Thoracic aorta (tissue), 2 donors: ENCODE data around the gene KRTAP10-3. TPM values are rescaled to one million over a fixed set of nuclear protein-coding genes. Genes with fewer than 3 reads are reported as not detected.

Experiments used
- ATAC-seq: fragments of 150-250 bp; one replicate; pipeline ENCODE4 v1.8.0; 2017; ENCODE audit warnings: low read depth; ENCODE audit not compliant: insufficient number of reproducible peaks, low FRiP score
- DNase-seq: peaks from one replicate; pipeline ENCODE4 v3.0.0-alpha.2; 2020; ENCODE audit warnings: low spot score
- H3K27ac ChIP-seq, 2 donors: fragments of 200-600 bp; sonication (generic); 1 replicate in 1 of 2; 2 replicates in 1 of 2; pipeline ENCODE4 v1.5.1; 2016; ENCODE audit warnings: mild to moderate bottlenecking in 2 of 2, moderate library complexity in 2 of 2
- H3K27me3 ChIP-seq: fragments of 200-600 bp; sonication (generic); replicated peaks from 2 replicates; pipeline ENCODE4 v1.6.0; 2016; ENCODE audit warnings: mild to moderate bottlenecking; ENCODE audit not compliant: insufficient read depth
- H3K36me3 ChIP-seq: fragments of 200-600 bp; sonication (generic); one replicate; pipeline ENCODE4 v1.5.1; 2016
- H3K4me1 ChIP-seq, 2 donors: fragments of 200-600 bp; sonication (generic); 1 replicate in 1 of 2; 2 replicates in 1 of 2; pipeline versions ENCODE4 v1.5.1 to v1.6.0; 2016; ENCODE audit warnings: low read depth in 2 of 2, mild to moderate bottlenecking in 1 of 2; ENCODE audit not compliant: control insufficient read depth in 1 of 2
- H3K4me3 ChIP-seq: fragments of 200-600 bp; sonication (generic); 2 replicates; pipeline ENCODE4 v1.5.1; 2016; ENCODE audit warnings: mild to moderate bottlenecking
- H3K9me3 ChIP-seq: fragments of 200-600 bp; sonication (generic); 2 replicates; pipeline ENCODE4 v1.5.1; 2016
- total RNA-seq, 2 donors: library from RNA; depleted of rRNA; stranded (reverse); fragments of >200 nt; gene quantifications; one replicate each; pipeline versions ENCODE4 v1.1.0 to v1.2.3, GENCODE V29; 2016
- TF ChIP-seq, protein P1 (sequence below): fragments of 200-600 bp; sonication (generic); IDR thresholded peaks from one replicate; pipeline ENCODE4 v1.5.1; 2019; ENCODE audit warnings: antibody characterized with exemption

The KRTAP10-3 gene
- total RNA-seq, 2 donors from 2014 or later: not detected

DNA sequence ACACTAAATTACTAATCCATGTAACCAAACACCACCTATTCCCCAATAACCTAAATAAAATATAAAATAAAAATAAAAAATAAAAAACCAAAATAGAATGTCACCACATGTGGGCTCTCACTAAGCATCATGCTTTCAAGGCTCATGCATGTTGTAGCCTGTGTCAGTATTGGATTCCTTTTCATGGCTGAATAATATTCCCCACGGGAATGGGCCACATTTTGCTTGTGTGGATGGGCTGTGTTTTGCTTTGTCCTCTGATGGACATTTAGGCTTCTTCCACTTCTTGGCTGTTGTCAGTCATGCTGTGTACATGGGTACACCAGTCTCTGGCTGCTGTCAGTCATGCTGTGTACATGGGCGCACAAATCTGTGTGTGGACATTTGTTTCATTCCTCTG, 30.5 kb upstream of the KRTAP10-3 start:
- Histone ChIP-seq H3K9me3 (no peaks in the 10 kb centered on the region), H3K27ac (no peak overlapping the region), H3K27me3 (no peaks in the 10 kb centered on the region), H3K4me1 (no peaks in the 10 kb centered on the region), H3K36me3 (no peaks in the 10 kb centered on the region), H3K4me3 (no peak overlapping the region)
- TF ChIP-seq, protein P1, sequence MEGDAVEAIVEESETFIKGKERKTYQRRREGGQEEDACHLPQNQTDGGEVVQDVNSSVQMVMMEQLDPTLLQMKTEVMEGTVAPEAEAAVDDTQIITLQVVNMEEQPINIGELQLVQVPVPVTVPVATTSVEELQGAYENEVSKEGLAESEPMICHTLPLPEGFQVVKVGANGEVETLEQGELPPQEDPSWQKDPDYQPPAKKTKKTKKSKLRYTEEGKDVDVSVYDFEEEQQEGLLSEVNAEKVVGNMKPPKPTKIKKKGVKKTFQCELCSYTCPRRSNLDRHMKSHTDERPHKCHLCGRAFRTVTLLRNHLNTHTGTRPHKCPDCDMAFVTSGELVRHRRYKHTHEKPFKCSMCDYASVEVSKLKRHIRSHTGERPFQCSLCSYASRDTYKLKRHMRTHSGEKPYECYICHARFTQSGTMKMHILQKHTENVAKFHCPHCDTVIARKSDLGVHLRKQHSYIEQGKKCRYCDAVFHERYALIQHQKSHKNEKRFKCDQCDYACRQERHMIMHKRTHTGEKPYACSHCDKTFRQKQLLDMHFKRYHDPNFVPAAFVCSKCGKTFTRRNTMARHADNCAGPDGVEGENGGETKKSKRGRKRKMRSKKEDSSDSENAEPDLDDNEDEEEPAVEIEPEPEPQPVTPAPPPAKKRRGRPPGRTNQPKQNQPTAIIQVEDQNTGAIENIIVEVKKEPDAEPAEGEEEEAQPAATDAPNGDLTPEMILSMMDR: no peak
- ATAC-seq (no peak), DNase-seq (no peak)

DNA sequence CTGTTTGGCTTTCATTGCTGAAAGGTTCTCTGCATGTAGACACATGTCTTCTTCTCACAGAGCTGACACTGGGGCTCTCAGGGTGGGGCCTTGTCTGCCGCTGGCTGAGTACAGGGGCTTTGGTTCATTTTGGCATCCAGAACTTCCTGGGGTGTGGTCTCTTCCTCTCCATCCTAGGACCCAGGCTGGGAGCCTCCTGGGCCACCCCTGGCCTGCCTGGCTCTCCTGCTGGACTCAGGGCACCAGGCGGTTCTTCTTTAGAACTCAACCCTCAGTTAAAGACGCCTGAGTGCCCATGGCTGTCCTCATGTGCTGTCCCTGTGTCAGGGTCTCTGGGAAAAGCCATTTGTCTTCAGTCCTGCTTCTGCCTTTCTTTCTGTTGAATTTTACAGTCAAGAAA, 27.3 kb upstream of the KRTAP10-3 start:
- Histone ChIP-seq H3K4me1 (no peaks in the 10 kb centered on the region), H3K27me3 (no peaks in the 10 kb centered on the region), H3K4me3 (no peak overlapping the region), H3K27ac (no peak overlapping the region), H3K9me3 (peaks cover 7% of the 10 kb centered on the region), H3K36me3 (no peaks in the 10 kb centered on the region)
- no peak for ATAC-seq
- DNase-seq: no peak
- TF ChIP-seq, protein P1: no peak

DNA sequence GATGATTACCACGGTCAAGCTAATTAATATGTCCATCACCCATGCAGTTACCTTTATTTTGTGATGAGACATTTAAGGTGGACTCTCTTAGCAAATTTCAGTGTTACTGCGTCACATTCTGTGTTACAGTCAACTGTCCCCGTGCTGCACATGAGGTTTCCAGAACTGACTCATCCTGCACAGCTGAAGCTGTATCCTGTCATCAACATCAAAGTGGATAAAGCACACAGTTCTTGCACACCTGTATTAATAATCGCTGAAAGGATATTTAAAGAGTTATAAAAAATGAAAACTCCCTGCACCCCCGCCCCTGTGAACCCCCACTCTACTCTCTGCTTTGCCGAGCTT, 25.2 kb upstream of the KRTAP10-3 start:
- TF ChIP-seq, protein P1: no peak
- DNase-seq (no peak), ATAC-seq (no peak)
- H3K9me3 ChIP-seq: peaks cover 7% of the 10 kb centered on the region
- H3K4me1 ChIP-seq: no peaks in the 10 kb centered on the region
- no peaks in the 10 kb centered on the region for H3K27me3 ChIP-seq
- no peak overlapping the region for H3K4me3 ChIP-seq
- no peaks in the 10 kb centered on the region for H3K36me3 ChIP-seq
- H3K27ac ChIP-seq: no peak overlapping the region

DNA sequence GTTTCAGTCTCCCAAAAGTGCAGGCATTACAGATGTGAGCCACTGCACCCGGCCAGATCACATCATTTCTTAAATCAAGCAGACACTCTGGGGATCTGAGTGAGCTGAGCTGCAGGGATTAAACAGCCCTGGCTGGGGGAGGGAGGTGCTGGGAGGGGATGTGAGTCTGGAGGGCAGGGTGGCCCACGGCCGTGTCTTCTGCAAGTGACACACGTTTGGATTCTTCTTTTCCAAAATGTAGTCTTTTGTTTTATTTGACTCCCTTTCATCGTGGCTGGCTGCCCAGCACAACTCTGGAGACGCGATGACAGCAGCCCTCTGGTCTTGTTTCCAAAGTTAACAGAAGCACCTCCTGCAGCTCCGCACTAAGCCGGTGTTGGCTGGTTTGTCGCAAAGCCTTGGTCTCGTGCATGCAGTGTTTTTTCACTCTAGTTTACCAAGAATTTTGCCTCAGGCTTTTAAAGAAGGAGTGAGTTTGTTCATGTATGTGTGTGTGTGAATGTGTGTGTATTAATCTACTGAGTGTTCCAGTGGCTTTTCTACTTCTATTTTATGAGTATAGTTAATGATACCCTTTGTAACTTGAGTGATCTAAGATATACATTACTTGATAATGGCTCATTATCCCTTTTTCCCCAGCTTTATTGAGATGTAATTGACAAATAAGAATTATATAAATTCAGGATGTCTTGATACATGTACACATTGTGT, 24.6 kb upstream of the KRTAP10-3 start:
- Histone ChIP-seq H3K27ac (no peak overlapping the region), H3K4me3 (no peak overlapping the region), H3K4me1 (no peaks in the 10 kb centered on the region), H3K36me3 (no peaks in the 10 kb centered on the region), H3K9me3 (peaks cover 7% of the 10 kb centered on the region), H3K27me3 (no peaks in the 10 kb centered on the region)
- DNase-seq (no peak), ATAC-seq (no peak)
- TF ChIP-seq, protein P1: no peak

DNA sequence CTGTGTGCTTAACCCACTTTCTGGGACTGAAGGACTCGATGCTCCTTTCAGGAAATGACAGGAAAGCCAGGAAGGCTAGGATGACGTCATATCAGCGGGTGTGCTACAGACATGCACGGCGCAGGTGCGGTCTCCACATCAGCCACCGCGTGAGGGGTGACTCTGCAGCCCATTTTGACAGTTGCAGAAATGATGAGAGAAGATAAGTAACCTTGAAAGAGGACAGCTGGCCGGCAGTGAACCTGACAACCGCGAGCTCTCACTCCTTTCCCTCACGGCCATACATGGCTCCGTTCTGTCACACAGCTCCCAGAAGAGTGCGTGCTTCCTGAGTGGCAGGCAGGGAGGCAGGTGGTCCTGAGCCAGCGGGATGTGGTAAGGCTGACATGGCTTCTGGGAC, 23.5 kb upstream of the KRTAP10-3 start:
- DNase-seq (no peak), ATAC-seq (no peak)
- H3K36me3 ChIP-seq: no peaks in the 10 kb centered on the region
- TF ChIP-seq, protein P1: no peak
- no peak overlapping the region for H3K4me3 ChIP-seq
- H3K4me1 ChIP-seq: no peaks in the 10 kb centered on the region
- no peak overlapping the region for H3K27ac ChIP-seq
- H3K9me3 ChIP-seq: peaks cover 7% of the 10 kb centered on the region
- H3K27me3 ChIP-seq: no peaks in the 10 kb centered on the region
